HG03066 (cell line): Measurements from ENCODE around the gene C10orf143.
"Not testable (repeated sequence)": the region's sequence is repeated elsewhere in the genome, so short reads cannot be mapped to it uniquely, and the experiment has no call there.

Source experiments
- ATAC-seq: cut with Tn5 transposase; IDR thresholded peaks from one replicate; pipeline ENCODE4 v1.9.1; 2021; ENCODE audit warnings: low read depth; ENCODE audit not compliant: unreplicated experiment

C10orf143 gene

GRCh38 chr10:130112821-130113220 is 2.2 kb upstream of the C10orf143 start:
- ATAC-seq: no peak

GRCh38 chr10:130111852-130112180 is 1.2 kb upstream of the C10orf143 start:
- ATAC-seq: no peak

- peak; percentile 85 for ATAC-seq
These were observed 652 bp upstream of the C10orf143 start for GRCh38 chr10:130111113-130111851.

- no peak for ATAC-seq
These were observed 809 bp downstream of the C10orf143 start for GRCh38 chr10:130109796-130110245.

- ATAC-seq: no peak
These were observed 1.6 kb downstream of the C10orf143 start for GRCh38 chr10:130108934-130109604.

- ATAC-seq: not testable (repeated sequence)
These were observed 2.5 kb downstream of the C10orf143 start for GRCh38 chr10:130108146-130108545.

- ATAC-seq: no peak
These were observed 4.9 kb downstream of the C10orf143 start for GRCh38 chr10:130105724-130106123.

- ATAC-seq: no peak
These were observed 11.3 kb downstream of the C10orf143 start for GRCh38 chr10:130099344-130099743.

GRCh38 chr10:130090565-130090964 is 20.1 kb downstream of the C10orf143 start:
- ATAC-seq: not testable (repeated sequence)

GRCh38 chr10:130080461-130080814 is 30.2 kb downstream of the C10orf143 start:
- no peak for ATAC-seq

- ATAC-seq: no peak
These were observed 30.8 kb downstream of the C10orf143 start for GRCh38 chr10:130079614-130080460.

- ATAC-seq: no peak
These were observed 32.5 kb downstream of the C10orf143 start for GRCh38 chr10:130078120-130078519.

GRCh38 chr10:130076681-130077080 is 33.9 kb downstream of the C10orf143 start:
- ATAC-seq: no peak

GRCh38 chr10:130074639-130075038 is 36.0 kb downstream of the C10orf143 start:
- ATAC-seq: no peak

GRCh38 chr10:130073912-130074311 is 36.7 kb downstream of the C10orf143 start:
- no peak for ATAC-seq

GRCh38 chr10:130072247-130072646 is 38.4 kb downstream of the C10orf143 start:
- no peak for ATAC-seq

GRCh38 chr10:130067893-130068292 is 42.7 kb downstream of the C10orf143 start:
- ATAC-seq: no peak

- ATAC-seq: no peak
These were observed 43.9 kb downstream of the C10orf143 start for GRCh38 chr10:130066743-130067142.

GRCh38 chr10:130065251-130065650 is 45.4 kb downstream of the C10orf143 start:
- ATAC-seq: no peak

- no peak for ATAC-seq
These were observed 45.8 kb downstream of the C10orf143 start for GRCh38 chr10:130064783-130065182.

- no peak for ATAC-seq
These were observed 47.7 kb downstream of the C10orf143 start for GRCh38 chr10:130062976-130063375.
